A549 (cell line): Measurements from ENCODE around the gene HOXD8. TPM values are rescaled to one million over a fixed set of nuclear protein-coding genes. Genes with fewer than 3 reads are reported as not detected.

Experiments used
- ATAC-seq, 2 experiments: fragments of 200-7000 bp in 1 of 2; fragments of >200 bp in 1 of 2; cut with Nextera tagmentation in 1 of 2; cut with Tn5 transposase in 1 of 2; 3 replicates each; pipeline versions ENCODE4 v1.8.0 to v1.9.1; 2018 to 2020; ENCODE audit warnings: mild to moderate bottlenecking in 1 of 2, moderate library complexity in 1 of 2
- CTCF ChIA-PET: fragments of 300-600 bp; sonication (Branson Sonifier 250); formaldehyde crosslinking; extraction: SDS; loops from one replicate; lab custom pipeline; 2021; ENCODE audit warnings: antibody characterized with exemption, inconsistent platforms; lab: Yijun Ruan, JAX
- POLR2A ChIA-PET: fragments of 350-600 bp; formaldehyde crosslinking; extraction: SDS; loops from one replicate; lab custom pipeline; 2021; ENCODE audit warnings: antibody characterized with exemption, inconsistent platforms; lab: Yijun Ruan, JAX
- DNase-seq, 2 experiments: peaks; one replicate each; pipeline versions ENCODE4 v3.0.0 to v3.0.0-alpha.2; 2011 to 2016; ENCODE audit warnings: low read depth in 1 of 2, low spot score in 1 of 2
- FAIRE-seq: peaks from 2 replicates; lab custom pipeline; 2011; peaks lifted over from hg19 to GRCh38; lab: Jason Lieb, UNC
- H3K27ac ChIP-seq, 2 experiments: fragments of >200 bp; sonication (Bioruptor Twin); formaldehyde crosslinking; 3 replicates each; pipeline ENCODE4 v1.5.1; 2016 to 2017
- H3K4me1 ChIP-seq: fragments of >200 bp; sonication (Bioruptor Twin); formaldehyde crosslinking; 3 replicates; pipeline ENCODE4 v1.6.1; 2016
- H3K4me2 ChIP-seq: fragments of >200 bp; sonication (Bioruptor Twin); formaldehyde crosslinking; 3 replicates; pipeline ENCODE4 v1.6.1; 2016
- H3K4me3 ChIP-seq: fragments of >200 bp; sonication (Bioruptor Twin); formaldehyde crosslinking; 3 replicates; pipeline ENCODE4 v1.5.1; 2016
- H3K9me3 ChIP-seq: fragments of >200 bp; sonication (Bioruptor Twin); formaldehyde crosslinking; 3 replicates; pipeline ENCODE4 v1.6.1; 2016
- BHLHE40 ChIP-seq: IDR thresholded peaks from 2 replicates; pipeline ENCODE4 v1.6.1; 2012; ENCODE audit warnings: low read depth, low read length, inconsistent platforms
- CBX2 ChIP-seq: fragments of 200-600 bp; sonication (generic); IDR thresholded peaks from 2 replicates; pipeline ENCODE4 v1.6.1; 2016; ENCODE audit warnings: low read depth, mild to moderate bottlenecking, borderline replicate concordance
- CBX8 ChIP-seq: fragments of 200-600 bp; sonication (generic); IDR thresholded peaks from 2 replicates; pipeline ENCODE4 v1.6.1; 2016
- CHD4 ChIP-seq: fragments of 200-600 bp; sonication (generic); IDR thresholded peaks from 2 replicates; pipeline ENCODE4 v1.6.1; 2016; ENCODE audit warnings: antibody characterized with exemption, mild to moderate bottlenecking, borderline replicate concordance
- EHF ChIP-seq: fragments of 250-450 bp; sonication (Bioruptor Pico); IDR thresholded peaks from 2 replicates; pipeline ENCODE4 v1.5.0; 2020; ENCODE audit warnings: mild to moderate bottlenecking
- EHMT2 ChIP-seq: fragments of 200-600 bp; sonication (generic); IDR thresholded peaks from 2 replicates; pipeline ENCODE4 v1.6.1; 2016; ENCODE audit warnings: antibody characterized with exemption, low read depth, mild to moderate bottlenecking, moderate library complexity
- EP300 ChIP-seq, 2 experiments: fragments of >200 bp; sonication (Bioruptor Twin); formaldehyde crosslinking; IDR thresholded peaks; 2 replicates in 1 of 2; 3 replicates in 1 of 2; pipeline ENCODE4 v1.6.1; 2016 to 2017
- FOSB ChIP-seq: fragments of 250-450 bp; sonication (Bioruptor Pico); IDR thresholded peaks from 2 replicates; pipeline ENCODE4 v1.5.0; 2020; ENCODE audit warnings: mild to moderate bottlenecking, moderate library complexity
- FOSL2 ChIP-seq, 2 experiments: fragments of 450-650 bp in 1 of 2; fragments of >200 bp in 1 of 2; sonication (Bioruptor Twin) in 1 of 2; formaldehyde crosslinking; IDR thresholded peaks; 2 replicates each; pipeline versions ENCODE4 v1.5.0 to v1.6.1; 2016 to 2020; ENCODE audit warnings: mild to moderate bottlenecking in 1 of 2, moderate library complexity in 1 of 2
- HEYL ChIP-seq: fragments of 250-450 bp; sonication (Bioruptor Pico); IDR thresholded peaks from 2 replicates; pipeline ENCODE4 v1.8.0; 2021; ENCODE audit warnings: mild to moderate bottlenecking, moderate library complexity
- HOXA7 ChIP-seq: fragments of 250-450 bp; sonication (Bioruptor Pico); IDR thresholded peaks from 2 replicates; pipeline ENCODE4 v1.5.0; 2020; ENCODE audit warnings: mild to moderate bottlenecking, moderate library complexity
- MAFK ChIP-seq: fragments of 450-650 bp; IDR thresholded peaks from 2 replicates; pipeline ENCODE4 v1.6.1; 2014; ENCODE audit not compliant: partially characterized antibody
- MYC ChIP-seq: IDR thresholded peaks from 2 replicates; pipeline ENCODE4 v1.6.1; 2012; ENCODE audit warnings: mild to moderate bottlenecking, inconsistent platforms, low read length, improper control_type of control experiment, borderline replicate concordance
- NPAS2 ChIP-seq: fragments of 250-450 bp; sonication (Bioruptor Pico); IDR thresholded peaks from 2 replicates; pipeline ENCODE4 v1.8.0; 2022; ENCODE audit warnings: mild to moderate bottlenecking, moderate library complexity, borderline replicate concordance
- NR3C1 ChIP-seq: fragments of >200 bp; sonication (Bioruptor Twin); formaldehyde crosslinking; IDR thresholded peaks from 3 replicates; pipeline ENCODE4 v1.6.1; 2017
- PBX3 ChIP-seq: IDR thresholded peaks from 2 replicates; pipeline ENCODE4 v1.6.1; 2012
- POLR2AphosphoS2 ChIP-seq: conservative IDR thresholded peaks from 2 replicates; pipeline ENCODE4 v1.6.1; 2012; ENCODE audit warnings: low read length, improper control_type of control experiment, inconsistent platforms
- RAD21 ChIP-seq, 2 experiments: fragments of >200 bp in 1 of 2; sonication (Bioruptor Twin) in 1 of 2; formaldehyde crosslinking in 1 of 2; IDR thresholded peaks in 1 of 2; conservative IDR thresholded peaks in 1 of 2; 2 replicates in 1 of 2; 3 replicates in 1 of 2; pipeline ENCODE4 v1.6.1; 2012 to 2018; ENCODE audit warnings: inconsistent platforms in 1 of 2
- RARB ChIP-seq: fragments of 250-450 bp; sonication (Bioruptor Pico); IDR thresholded peaks from 2 replicates; pipeline ENCODE4 v1.8.0; 2021; ENCODE audit warnings: mild to moderate bottlenecking, moderate library complexity
- RCOR1 ChIP-seq: fragments of 150-350 bp; IDR thresholded peaks from 2 replicates; pipeline ENCODE4 v1.6.1; 2014; ENCODE audit warnings: antibody characterized with exemption, low read length, low read depth
- REST ChIP-seq: fragments of 200-600 bp; sonication (generic); IDR thresholded peaks from 2 replicates; pipeline ENCODE4 v1.6.1; 2016; ENCODE audit warnings: antibody characterized with exemption, mild to moderate bottlenecking, moderate library complexity
- RFX5 ChIP-seq: fragments of 450-650 bp; IDR thresholded peaks from 2 replicates; pipeline ENCODE4 v1.7.1; 2014; ENCODE audit warnings: antibody characterized with exemption, mild to moderate bottlenecking, moderate library complexity
- SMC3 ChIP-seq: fragments of >200 bp; sonication (Bioruptor Twin); formaldehyde crosslinking; IDR thresholded peaks from 3 replicates; pipeline ENCODE4 v1.6.1; 2018; ENCODE audit warnings: inconsistent platforms
- USF2 ChIP-seq: fragments of 450-650 bp; IDR thresholded peaks from 2 replicates; pipeline ENCODE4 v1.6.1; 2014; ENCODE audit warnings: antibody characterized with exemption
- ZC3H11A ChIP-seq: fragments of 450-650 bp; IDR thresholded peaks from 2 replicates; pipeline ENCODE4 v1.6.1; 2014; ENCODE audit warnings: antibody characterized with exemption, mild to moderate bottlenecking
- ZFP36 ChIP-seq: fragments of 450-650 bp; IDR thresholded peaks from 2 replicates; pipeline ENCODE4 v1.6.1; 2014; ENCODE audit warnings: borderline replicate concordance; ENCODE audit not compliant: partially characterized antibody
- ZNF302 ChIP-seq: fragments of 250-450 bp; sonication (Bioruptor Pico); IDR thresholded peaks from 2 replicates; pipeline ENCODE4 v1.9.0; 2021; ENCODE audit warnings: inconsistent platforms, mild to moderate bottlenecking, moderate library complexity
- WGBS: methylation state at CpG from one replicate; pipeline ENCODE4 v1.1.6; 2017; ENCODE audit errors: missing lambda C conversion rate; 5-methylcytosine and 5-hydroxymethylcytosine counted together
- polyA plus RNA-seq, 4 experiments: library from polyadenylated mRNA; depleted of rRNA in 3 of 4; stranded (reverse); fragments of >200 nt; fragmentation: RNase III in 1 of 4; extraction: RNeasy Plus Mini Kit Qiagen cat#74134 plus additional on column Dnase treatment in 1 of 4; gene quantifications; 2 replicates in 3 of 4; 3 replicates in 1 of 4; pipeline ENCODE4 v1.2.3, GENCODE V29; 2011 to 2017
- TF ChIP-seq, protein P1 (sequence below): fragments of >200 bp; sonication (Bioruptor Twin); formaldehyde crosslinking; IDR thresholded peaks from 3 replicates; pipeline ENCODE4 v1.6.1; 2016

The HOXD8 gene
- polyA plus RNA-seq, 2 of the 4 experiments (the other 2 are of a cell fraction), result 3.8 to 8.5 TPM

- WGBS, result 89% methylated on average over 39 of the region's 40 CpGs
- no peak for TF ChIP-seq HOXA7 (CRISPR knock-in tag)
- no peak for TF ChIP-seq CBX8
- TF ChIP-seq NR3C1, result no peak
- TF ChIP-seq ZNF302 (CRISPR knock-in tag), result no peak
- no peak for TF ChIP-seq POLR2AphosphoS2
- TF ChIP-seq CHD4, result no peak
- TF ChIP-seq HEYL, result no peak
- TF ChIP-seq SMC3, result no peak
- TF ChIP-seq, protein P1, sequence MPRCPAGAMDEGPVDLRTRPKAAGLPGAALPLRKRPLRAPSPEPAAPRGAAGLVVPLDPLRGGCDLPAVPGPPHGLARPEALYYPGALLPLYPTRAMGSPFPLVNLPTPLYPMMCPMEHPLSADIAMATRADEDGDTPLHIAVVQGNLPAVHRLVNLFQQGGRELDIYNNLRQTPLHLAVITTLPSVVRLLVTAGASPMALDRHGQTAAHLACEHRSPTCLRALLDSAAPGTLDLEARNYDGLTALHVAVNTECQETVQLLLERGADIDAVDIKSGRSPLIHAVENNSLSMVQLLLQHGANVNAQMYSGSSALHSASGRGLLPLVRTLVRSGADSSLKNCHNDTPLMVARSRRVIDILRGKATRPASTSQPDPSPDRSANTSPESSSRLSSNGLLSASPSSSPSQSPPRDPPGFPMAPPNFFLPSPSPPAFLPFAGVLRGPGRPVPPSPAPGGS, result no peak
- no peak for TF ChIP-seq EP300 (IDR thresholded peaks at IDR 0.05)
- TF ChIP-seq BHLHE40, result no peak
- no peak for TF ChIP-seq RFX5
- TF ChIP-seq ZC3H11A, result no peak
- TF ChIP-seq NPAS2 (CRISPR knock-in tag), result no peak
- TF ChIP-seq EHMT2, result no peak
- no peak for TF ChIP-seq MYC
- no peak for TF ChIP-seq FOSL2 (IDR thresholded peaks at IDR 0.05)
- TF ChIP-seq FOSL2 (CRISPR knock-in tag; IDR thresholded peaks at IDR 0.05), result no peak
- no peak for TF ChIP-seq PBX3
- TF ChIP-seq MAFK, result no peak
- TF ChIP-seq FOSB (CRISPR knock-in tag), result no peak
- Histone ChIP-seq H3K9me3 (no peaks in the 10 kb centered on the region), H3K27ac (no peak overlapping the region), H3K4me2 (no peak overlapping the region), H3K4me1 (0 out of 3 replicates have a peak, but pooled peaks cover 3% of the 10 kb centered on the region), H3K4me3 (no peak overlapping the region)
- FAIRE-seq (no peak), ATAC-seq (no peak), DNase-seq (no peak)
- ChIA-PET POLR2A (interaction anchor here (0.5 kb wide), 1 partner anchor 945 kb away, joined by 3 read pairs; no protein-coding TSS in a partner anchor), CTCF (interaction anchor here (0.8 to 3.6 kb wide), 6 partner anchors 9 to 1045 kb away, joined by 3 to 22 read pairs (median 4); no protein-coding TSS in a partner anchor)
Observed at GRCh38 chr2:176117162-176117822, 12.2 kb upstream of the HOXD8 start.

DNA sequence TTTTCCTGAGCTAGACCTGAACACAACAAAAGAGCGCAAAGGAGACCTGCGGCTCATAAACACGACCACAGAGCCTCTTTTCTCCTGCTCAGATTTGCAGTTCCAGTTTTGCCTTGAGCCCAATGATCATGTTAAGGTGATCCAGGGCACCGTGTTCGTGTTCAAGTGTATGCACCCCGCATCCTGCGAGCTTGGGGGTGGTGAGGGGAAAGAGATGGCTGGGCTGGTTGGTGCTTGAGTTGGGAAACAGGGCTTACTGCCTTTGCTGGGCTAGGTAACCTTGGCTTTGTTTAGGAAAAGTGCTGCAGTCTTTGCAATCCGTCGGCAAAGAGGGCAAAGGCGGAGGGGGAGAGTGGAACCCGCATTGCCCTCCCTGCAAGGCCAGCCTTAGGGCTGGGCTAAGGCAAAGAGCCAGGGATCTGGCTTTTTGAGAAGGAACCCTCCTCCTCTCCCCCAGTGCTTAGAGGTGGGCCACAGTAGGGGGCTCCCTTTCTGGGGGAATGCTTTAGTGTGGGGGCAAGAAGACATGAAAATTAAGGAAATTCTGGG is 11.6 kb upstream of the HOXD8 start:
- no peak for TF ChIP-seq BHLHE40
- TF ChIP-seq RARB, result no peak
- TF ChIP-seq EHF (CRISPR knock-in tag), result no peak
- TF ChIP-seq NPAS2 (CRISPR knock-in tag), result no peak
- no peak for TF ChIP-seq EHMT2
- TF ChIP-seq RCOR1, result no peak
- TF ChIP-seq FOSL2 (IDR thresholded peaks at IDR 0.05), result no peak
- TF ChIP-seq FOSL2 (CRISPR knock-in tag; IDR thresholded peaks at IDR 0.05), result no peak
- TF ChIP-seq HOXA7 (CRISPR knock-in tag), result no peak
- TF ChIP-seq, protein P1, result no peak
- no peak for TF ChIP-seq RAD21 (conservative IDR thresholded peaks at IDR 0.05 in 1 of 2, IDR thresholded peaks at IDR 0.05 in 1 of 2)
- TF ChIP-seq RFX5, result no peak
- TF ChIP-seq CBX2, result no peak
- no peak for TF ChIP-seq REST
- TF ChIP-seq ZFP36, result no peak
- TF ChIP-seq USF2, result no peak
- no peak for DNase-seq
- H3K4me1 ChIP-seq, result 0 out of 3 replicates have a peak, but pooled peaks cover 3% of the 10 kb centered on the region
- POLR2A ChIA-PET, result no interaction called here
- H3K4me3 ChIP-seq, result no peak overlapping the region
- no peak overlapping the region for H3K27ac ChIP-seq
- H3K9me3 ChIP-seq, result no peaks in the 10 kb centered on the region
- FAIRE-seq, result no peak
- no peak overlapping the region for H3K4me2 ChIP-seq
- CTCF ChIA-PET, result interaction anchor here (0.8 to 3.6 kb wide), 7 partner anchors 9 to 1044 kb away, joined by 3 to 22 read pairs (median 3); no protein-coding TSS in a partner anchor
- ATAC-seq, result no peak
- 91% methylated on average over 11 of the region's 11 CpGs for WGBS
